ENCODE data around the gene C15orf40. TPM values are rescaled to one million over a fixed set of nuclear protein-coding genes. Genes with fewer than 3 reads are reported as not detected.

C15orf40 gene
- total and polyA plus RNA-seq, 2 of the 13 experiments (the other 11 are each of a cell fraction or from before 2014, with no cell fraction given) = 24.0 to 26.3 TPM

- no peak for ATAC-seq
- Histone ChIP-seq H2AFZ (ENCODE audit: low read length) (no peak overlapping the region), H3K27me3 (ENCODE audit: control insufficient read depth in 1 of 2, insufficient read depth in 2 of 2, low read length in 2 of 2) (no peaks in the 10 kb centered on the region), H3K9ac (ENCODE audit: insufficient read depth, low read depth, low read length) (no peak overlapping the region), H3K27ac (ENCODE audit: extremely low read length, insufficient read depth, low read length) (no peak overlapping the region), H3K9me3 (ENCODE audit: low read length) (no peaks in the 10 kb centered on the region), H3K79me2 (ENCODE audit: insufficient read depth, low read length) (no peaks in the 10 kb centered on the region), H3K4me2 (ENCODE audit: low read depth, low read length) (no peak overlapping the region), H3K4me1 (ENCODE audit: insufficient read depth, low read length) (no peaks in the 10 kb centered on the region), H4K20me1 (ENCODE audit: insufficient read depth, low read length) (no peaks in the 10 kb centered on the region), H3K4me3 (replicated peaks in 1 of 3; ENCODE audit: insufficient read depth in 1 of 3, low read depth in 2 of 3, low read length in 3 of 3) (no peak overlapping the region), H3K36me3 (replicated peaks in 1 of 2; ENCODE audit: control insufficient read depth in 1 of 2, insufficient read depth in 2 of 2, low read length in 2 of 2) (no peaks in the 10 kb centered on the region)
- DNase-seq (ENCODE audit: low spot score) = no peak
- 74% methylated on average over 5 of the region's 5 CpGs for WGBS (ENCODE audit: low lambda C conversion rate)
- POLR2A ChIA-PET = no interaction called here
- in situ Hi-C loops (cut with HindIII; ENCODE audit: extremely low pct_ligation_motif_present, low pct_unique_long_range_greater_than_20kb) = no loop called here
- TF ChIP-seq HIVEP1 (CRISPR knock-in tag; IDR thresholded peaks at IDR 0.05) (no peak), E2F2 (CRISPR knock-in tag; IDR thresholded peaks at IDR 0.05; ENCODE audit: borderline replicate concordance) (no peak), AGO1 (IDR thresholded peaks at IDR 0.05; ENCODE audit: low read depth, low read length, poor library complexity, severe bottlenecking) (no peak), JUN (CRISPR knock-in tag; IDR thresholded peaks at IDR 0.05) (no peak), ZBTB25 (CRISPR knock-in tag; IDR thresholded peaks at IDR 0.05) (no peak), ESRRA (CRISPR knock-in tag; IDR thresholded peaks at IDR 0.05; ENCODE audit: low read depth) (no peak), ZC3H13 (CRISPR knock-in tag; IDR thresholded peaks at IDR 0.05) (no peak), ZSCAN30 (CRISPR knock-in tag; IDR thresholded peaks at IDR 0.05) (no peak), ZFX (CRISPR knock-in tag; IDR thresholded peaks at IDR 0.05; ENCODE audit: low read depth) (no peak), CBFB (CRISPR knock-in tag; IDR thresholded peaks at IDR 0.05) (no peak), FOXC1 (CRISPR knock-in tag; IDR thresholded peaks at IDR 0.05; ENCODE audit: borderline replicate concordance) (no peak), TSC22D2 (CRISPR knock-in tag; IDR thresholded peaks at IDR 0.05; ENCODE audit: borderline replicate concordance) (no peak), JARID2 (CRISPR knock-in tag; IDR thresholded peaks at IDR 0.05; ENCODE audit: insufficient replicate concordance) (no peak), ERF (CRISPR knock-in tag; IDR thresholded peaks at IDR 0.05) (no peak)
- no TSS peak for BruUV-seq (replicated peaks)
- intact Hi-C loops (cut with micrococcal nuclease; ENCODE audit: unreplicated experiment) = no loop called here
- CTCF ChIA-PET (ENCODE audit: low intra/inter-chr PET ratio, low total read pairs) = no interaction called here
- no peak for FAIRE-seq
Measured at GRCh38 chr15:82964890-82965289, 46.5 kb downstream of the C15orf40 start.

Measured in HepG2 (cell line).